SW 1271 (cell line): Measurements from ENCODE around the gene LRAT.
"Not testable (repeated sequence)": the region's sequence is repeated elsewhere in the genome, so short reads cannot be mapped to it uniquely, and the experiment has no call there.

Experiments
- DNase-seq, 2 experiments: peaks; one replicate each; lab custom pipeline; 2025; lab: John Stamatoyannopoulos, UW

The LRAT gene

GRCh38 chr4:154743683-154744340 is at the start of gene LRAT:
Gene LRAT (plus strand): TSS chr4:154744000. CDS start chr4:154744327, 327 bp downstream.
- no peak for DNase-seq

GRCh38 chr4:154707877-154708276 is 35.9 kb upstream of the LRAT start:
- DNase-seq: peak; percentile 1 to 40

GRCh38 chr4:154709550-154709949 is 34.2 kb upstream of the LRAT start:
- DNase-seq: no peak

- DNase-seq: no peak
These were observed 32.3 kb upstream of the LRAT start for GRCh38 chr4:154711522-154711921.

- DNase-seq: no peak
These were observed 29.3 kb upstream of the LRAT start for GRCh38 chr4:154714339-154715040.

GRCh38 chr4:154719087-154719486 is 24.7 kb upstream of the LRAT start:
- DNase-seq: peak in 1 of 2 experiments; percentile 30

- DNase-seq: no peak
These were observed 23.7 kb upstream of the LRAT start for GRCh38 chr4:154720123-154720522.

- no peak for DNase-seq
These were observed 23.1 kb upstream of the LRAT start for GRCh38 chr4:154720618-154721267.

- no peak for DNase-seq
These were observed 21.5 kb upstream of the LRAT start for GRCh38 chr4:154722262-154722661.

- not testable (repeated sequence) for DNase-seq
These were observed 20.2 kb upstream of the LRAT start for GRCh38 chr4:154723601-154724000.

GRCh38 chr4:154727540-154727939 is 16.3 kb upstream of the LRAT start:
- DNase-seq: no peak

GRCh38 chr4:154731756-154732155 is 12.0 kb upstream of the LRAT start:
- no peak for DNase-seq

GRCh38 chr4:154732669-154733068 is 11.1 kb upstream of the LRAT start:
- no peak for DNase-seq

GRCh38 chr4:154736770-154737169 is 7.0 kb upstream of the LRAT start:
- no peak for DNase-seq

- no peak for DNase-seq
These were observed 5.4 kb upstream of the LRAT start for GRCh38 chr4:154738426-154738825.

GRCh38 chr4:154739111-154739510 is 4.7 kb upstream of the LRAT start:
- no peak for DNase-seq

- no peak for DNase-seq
These were observed 3.3 kb upstream of the LRAT start for GRCh38 chr4:154740462-154740861.

- DNase-seq: no peak
These were observed 2.6 kb upstream of the LRAT start for GRCh38 chr4:154741131-154741665.

- DNase-seq: no peak
These were observed 1.6 kb upstream of the LRAT start for GRCh38 chr4:154741922-154742850.

GRCh38 chr4:154744341-154744926 is 634 bp downstream of the LRAT start:
- DNase-seq: no peak

- DNase-seq: no peak
These were observed 13.9 kb downstream of the LRAT start for GRCh38 chr4:154757713-154758112.
